ENCODE data around the gene DOCK4. TPM values are rescaled to one million over a fixed set of nuclear protein-coding genes. Genes with fewer than 3 reads are reported as not detected.

Gene DOCK4
- total RNA-seq, 2 experiments from 2014 or later, result 0.35 to 0.50 TPM

DNA sequence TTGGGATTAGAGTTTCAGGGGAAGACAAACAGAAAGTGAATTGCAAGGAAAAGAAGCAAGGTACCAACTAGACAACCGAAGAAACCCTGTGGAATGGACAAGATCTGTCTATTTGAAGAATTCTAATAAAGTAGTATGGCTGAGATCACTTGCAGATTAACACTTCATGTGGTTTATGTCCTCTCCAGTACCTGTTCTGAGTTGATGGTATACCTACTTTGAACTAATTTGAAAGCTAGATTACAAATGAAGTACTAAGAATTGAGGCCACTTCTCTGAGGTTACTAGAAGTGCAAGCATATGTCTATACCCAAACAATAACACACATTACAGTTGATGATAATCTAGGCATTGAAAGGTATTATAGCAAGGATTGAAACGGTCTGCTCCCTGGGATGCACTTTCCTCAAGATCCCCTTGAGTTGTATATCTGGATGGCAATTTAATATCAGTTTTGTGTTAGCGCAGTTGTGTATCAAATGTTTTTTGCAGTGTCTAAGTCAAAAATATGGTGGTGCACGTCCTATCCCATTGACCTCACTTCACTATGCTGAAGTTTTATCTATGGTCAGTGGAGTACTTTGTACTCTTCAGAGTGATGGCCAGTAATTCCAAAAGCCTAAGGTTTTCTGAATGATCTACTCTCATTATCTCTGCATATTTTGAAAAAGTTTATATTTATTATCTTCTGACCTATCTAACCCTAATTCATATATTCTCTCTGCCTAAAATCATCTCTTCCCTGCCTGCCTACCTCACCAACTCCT lies 26.2 kb upstream of the DOCK4 start:
- Mint-ChIP-seq H3K4me3 (no peak overlapping the region), H3K9me3 (no peaks in the 10 kb centered on the region), H3K27me3 (no peaks in the 10 kb centered on the region), H3K36me3 (ENCODE audit: low read depth) (no peaks in the 10 kb centered on the region), H3K27ac (no peak overlapping the region), H3K4me1 (no peaks in the 10 kb centered on the region)
- CTCF ChIA-PET, result no interaction called here
- POLR2A ChIA-PET, result no interaction called here
- DNase-seq, result no peak

DNA sequence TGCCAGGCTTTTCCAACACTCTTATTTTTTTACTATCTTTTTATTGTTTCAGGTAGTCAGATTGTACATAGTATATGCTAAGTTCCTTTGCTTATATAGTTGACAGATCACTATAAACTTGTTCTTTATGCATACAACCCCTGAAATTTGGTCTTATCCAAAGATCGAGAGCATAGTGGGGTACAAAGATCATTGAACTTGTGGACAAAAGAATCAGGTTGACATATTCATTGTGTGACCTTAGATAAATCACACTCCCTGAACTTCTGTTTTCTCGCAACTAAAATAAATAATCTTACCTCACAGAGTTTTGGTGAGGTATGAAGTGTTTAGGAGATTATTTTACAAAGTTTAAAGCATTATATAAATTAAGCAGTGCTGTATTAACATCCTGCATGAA lies 22.4 kb upstream of the DOCK4 start:
- no peaks in the 10 kb centered on the region for H3K27me3 Mint-ChIP-seq
- no peak overlapping the region for H3K27ac Mint-ChIP-seq
- CTCF ChIA-PET, result no interaction called here
- no peak for DNase-seq
- H3K4me1 Mint-ChIP-seq, result no peaks in the 10 kb centered on the region
- no peak overlapping the region for H3K4me3 Mint-ChIP-seq
- no peaks in the 10 kb centered on the region for H3K9me3 Mint-ChIP-seq
- POLR2A ChIA-PET, result no interaction called here
- no peaks in the 10 kb centered on the region for H3K36me3 Mint-ChIP-seq (ENCODE audit: low read depth)

DNA sequence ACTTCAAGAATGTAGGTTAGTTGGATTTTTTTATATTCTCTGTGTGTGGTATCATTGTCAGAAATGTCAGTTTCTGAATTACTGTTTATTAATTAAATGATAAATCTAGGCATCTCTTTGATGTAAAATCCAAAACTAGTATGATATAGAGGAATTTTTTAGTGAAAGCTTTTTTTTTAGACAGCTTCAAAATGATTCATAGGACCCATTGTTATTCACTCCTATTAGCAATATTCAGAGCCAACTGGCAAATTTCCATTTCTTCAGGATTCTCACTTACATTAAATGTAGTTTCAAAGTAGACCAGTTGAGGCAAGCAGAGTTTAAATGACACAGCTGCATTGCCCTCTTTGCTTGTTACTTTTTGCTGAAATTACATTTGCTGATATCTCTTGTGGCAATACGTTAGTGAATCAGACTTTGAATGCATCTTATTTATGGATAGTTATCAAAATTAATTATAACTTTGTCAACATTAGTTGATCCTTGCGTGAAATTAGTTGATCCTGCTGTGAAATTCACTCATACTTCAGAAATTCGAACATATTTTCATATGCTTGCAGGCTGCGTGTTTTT lies 20.6 kb upstream of the DOCK4 start:
- Mint-ChIP-seq H3K27ac (no peak overlapping the region), H3K4me1 (no peaks in the 10 kb centered on the region), H3K36me3 (ENCODE audit: low read depth) (peaks cover 3% of the 10 kb centered on the region), H3K4me3 (no peak overlapping the region), H3K27me3 (no peaks in the 10 kb centered on the region), H3K9me3 (peaks cover 2% of the 10 kb centered on the region)
- CTCF ChIA-PET, result no interaction called here
- DNase-seq, result no peak
- POLR2A ChIA-PET, result no interaction called here

DNA sequence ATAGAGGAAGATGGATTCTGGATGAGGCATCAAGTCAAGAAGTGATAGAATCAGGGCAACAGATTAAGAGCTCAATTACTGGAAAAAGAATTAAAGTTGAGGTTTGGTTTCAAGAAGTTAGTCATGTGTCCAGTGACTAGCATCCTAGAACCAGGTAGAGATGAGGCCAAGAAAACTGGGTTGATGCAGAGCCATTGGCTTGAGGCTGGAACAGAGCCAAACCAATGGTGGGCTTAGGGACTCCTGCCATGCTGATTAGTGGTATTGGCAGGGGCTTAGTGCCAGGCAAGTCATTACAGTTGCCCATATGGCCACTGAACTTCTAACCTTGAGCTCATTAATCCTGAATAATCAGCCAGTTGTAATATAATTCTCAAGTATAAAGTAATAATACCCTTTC lies 18.8 kb upstream of the DOCK4 start:
- CTCF ChIA-PET, result no interaction called here
- POLR2A ChIA-PET, result no interaction called here
- H3K4me3 Mint-ChIP-seq, result no peak overlapping the region
- H3K36me3 Mint-ChIP-seq (ENCODE audit: low read depth), result peaks cover 6% of the 10 kb centered on the region
- DNase-seq, result no peak
- peaks cover 3% of the 10 kb centered on the region for H3K9me3 Mint-ChIP-seq
- no peaks in the 10 kb centered on the region for H3K27me3 Mint-ChIP-seq
- H3K27ac Mint-ChIP-seq, result no peak overlapping the region
- no peaks in the 10 kb centered on the region for H3K4me1 Mint-ChIP-seq

DNA sequence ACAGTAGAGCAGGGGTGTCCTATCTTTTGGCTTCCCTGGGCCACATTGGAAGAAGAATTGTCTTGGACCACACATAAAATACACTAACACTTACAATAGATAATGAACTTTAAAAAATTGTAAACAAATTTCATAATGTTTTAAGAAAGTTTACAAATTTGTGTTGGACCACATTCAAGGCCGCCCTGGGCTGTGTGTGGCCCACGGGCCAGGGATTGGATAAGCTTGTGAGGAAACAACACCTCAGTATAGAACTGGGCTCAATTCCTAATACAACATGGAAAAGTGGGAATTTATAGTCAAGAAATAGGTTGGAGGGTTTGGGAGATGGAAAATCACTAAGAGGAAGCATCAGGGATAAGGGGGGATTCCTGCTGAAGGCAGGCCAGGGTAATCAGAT lies 18.0 kb upstream of the DOCK4 start:
- H3K9me3 Mint-ChIP-seq, result peaks cover 5% of the 10 kb centered on the region
- H3K4me3 Mint-ChIP-seq, result no peak overlapping the region
- peaks cover 8% of the 10 kb centered on the region for H3K36me3 Mint-ChIP-seq (ENCODE audit: low read depth)
- POLR2A ChIA-PET, result no interaction called here
- no peaks in the 10 kb centered on the region for H3K27me3 Mint-ChIP-seq
- no peak for DNase-seq
- H3K27ac Mint-ChIP-seq, result no peak overlapping the region
- H3K4me1 Mint-ChIP-seq, result no peaks in the 10 kb centered on the region
- CTCF ChIA-PET, result no interaction called here

DNA sequence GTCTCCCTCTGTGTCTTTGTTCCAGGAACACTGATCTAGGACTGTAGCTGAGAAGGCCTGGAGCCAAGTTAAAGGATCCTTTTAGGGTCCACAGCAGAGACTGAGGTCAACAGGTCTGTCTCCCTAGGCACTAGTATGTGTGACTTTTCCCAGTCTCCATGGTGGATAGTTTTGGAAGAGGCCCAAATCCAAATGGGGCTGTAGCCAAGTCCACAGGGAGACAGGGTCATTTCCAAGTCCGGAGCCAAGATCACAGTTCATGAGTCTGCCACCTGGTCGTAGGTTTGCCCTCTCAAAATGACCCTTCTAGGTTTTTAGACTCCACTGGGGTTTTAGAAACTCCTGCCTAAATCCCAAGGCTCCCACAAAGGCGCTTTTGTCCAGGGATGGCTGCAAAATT lies 17.1 kb upstream of the DOCK4 start:
- Mint-ChIP-seq H3K9me3 (peaks cover 5% of the 10 kb centered on the region), H3K27me3 (no peaks in the 10 kb centered on the region), H3K4me1 (no peaks in the 10 kb centered on the region), H3K4me3 (no peak overlapping the region), H3K27ac (no peak overlapping the region), H3K36me3 (ENCODE audit: low read depth) (peaks cover 8% of the 10 kb centered on the region)
- POLR2A ChIA-PET, result no interaction called here
- no peak for DNase-seq
- CTCF ChIA-PET, result no interaction called here

DNA sequence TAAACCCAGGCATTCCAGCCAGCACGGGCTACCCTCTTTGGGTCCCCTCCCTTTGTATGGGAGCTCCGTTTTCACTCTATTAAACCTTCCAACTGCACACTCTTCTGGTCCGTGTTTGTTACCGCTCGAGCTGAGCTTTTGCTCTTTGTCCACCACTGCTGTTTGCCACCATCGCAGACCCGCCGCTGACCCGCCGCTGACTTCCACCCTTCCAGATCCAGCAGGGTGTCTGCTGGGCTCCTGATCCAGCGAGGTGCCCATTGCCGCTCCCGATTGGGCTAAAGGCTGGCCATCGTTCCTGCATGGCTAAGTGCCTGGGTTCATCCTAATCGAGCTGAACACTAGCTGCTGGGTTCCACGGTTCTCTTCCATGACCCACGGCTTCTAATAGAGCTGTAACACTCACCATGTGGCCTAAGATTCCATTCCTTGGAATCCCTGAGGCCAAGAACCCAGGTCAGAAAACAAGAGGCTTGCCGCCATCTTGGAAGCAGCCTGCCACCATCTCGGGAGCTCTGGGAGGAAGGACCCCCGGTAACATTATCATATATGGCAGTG lies 14.8 kb upstream of the DOCK4 start:
- Mint-ChIP-seq H3K4me3 (no peak overlapping the region), H3K4me1 (peaks cover 3% of the 10 kb centered on the region), H3K27me3 (no peaks in the 10 kb centered on the region), H3K9me3 (peaks cover 5% of the 10 kb centered on the region), H3K36me3 (ENCODE audit: low read depth) (peaks cover 8% of the 10 kb centered on the region), H3K27ac (no peak overlapping the region)
- no peak for DNase-seq
- CTCF ChIA-PET, result no interaction called here
- POLR2A ChIA-PET, result no interaction called here

DNA sequence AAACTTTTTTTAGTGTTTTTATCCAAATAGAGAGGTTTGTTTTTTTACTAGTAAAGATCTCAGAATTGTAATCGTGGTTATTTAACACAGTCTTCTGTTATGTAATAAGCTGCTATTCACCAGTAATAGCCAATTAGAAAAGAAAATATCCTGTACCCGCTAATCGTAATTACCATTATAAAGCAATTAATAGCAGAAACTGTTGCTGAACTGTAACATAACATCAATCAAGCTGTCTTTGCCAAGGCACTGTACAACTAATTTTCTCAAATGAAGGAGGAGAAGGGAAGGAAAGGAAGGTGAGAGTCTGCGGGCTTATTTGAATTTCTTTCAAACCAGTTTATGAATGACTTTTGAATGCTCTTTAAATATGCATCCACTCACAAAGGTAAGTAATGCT lies 9.6 kb upstream of the DOCK4 start:
- H3K4me1 Mint-ChIP-seq, result peaks cover 3% of the 10 kb centered on the region
- peaks cover 2% of the 10 kb centered on the region for H3K36me3 Mint-ChIP-seq (ENCODE audit: low read depth)
- CTCF ChIA-PET, result no interaction called here
- H3K27ac Mint-ChIP-seq, result no peak overlapping the region
- H3K27me3 Mint-ChIP-seq, result no peaks in the 10 kb centered on the region
- peaks cover 3% of the 10 kb centered on the region for H3K9me3 Mint-ChIP-seq
- DNase-seq, result no peak
- POLR2A ChIA-PET, result interaction anchor here (1.7 kb wide), 1 partner anchor 9 kb away, joined by 4 read pairs; no protein-coding TSS in a partner anchor
- H3K4me3 Mint-ChIP-seq, result no peak overlapping the region

DNA sequence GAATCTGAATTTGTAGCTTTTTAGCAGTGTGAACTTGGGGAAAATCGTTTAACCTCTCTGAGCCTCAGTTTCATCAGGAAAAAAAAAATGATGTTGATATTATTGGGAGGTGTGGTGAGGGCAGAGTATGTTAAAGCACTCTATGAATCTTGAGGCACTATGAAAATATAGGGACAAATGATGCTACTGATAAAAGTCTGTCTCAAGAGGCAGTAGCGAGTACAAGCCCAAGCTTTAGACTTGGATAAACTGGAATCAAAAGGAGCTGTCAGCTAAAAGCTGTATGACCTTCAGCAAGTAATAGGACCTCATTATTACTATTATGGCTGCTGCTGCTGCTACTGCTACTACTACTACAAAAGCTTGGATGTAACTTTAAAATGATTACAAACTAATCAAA lies 8.7 kb upstream of the DOCK4 start:
- Mint-ChIP-seq H3K4me3 (no peak overlapping the region), H3K27ac (no peak overlapping the region), H3K9me3 (peaks cover under 1% of the 10 kb centered on the region), H3K36me3 (ENCODE audit: low read depth) (peaks cover under 1% of the 10 kb centered on the region), H3K27me3 (no peaks in the 10 kb centered on the region), H3K4me1 (peaks cover 3% of the 10 kb centered on the region)
- no peak for DNase-seq
- ChIA-PET POLR2A (interaction anchor here (1.7 kb wide), 1 partner anchor 8 kb away, joined by 4 read pairs; no protein-coding TSS in a partner anchor), CTCF (no interaction called here)

DNA sequence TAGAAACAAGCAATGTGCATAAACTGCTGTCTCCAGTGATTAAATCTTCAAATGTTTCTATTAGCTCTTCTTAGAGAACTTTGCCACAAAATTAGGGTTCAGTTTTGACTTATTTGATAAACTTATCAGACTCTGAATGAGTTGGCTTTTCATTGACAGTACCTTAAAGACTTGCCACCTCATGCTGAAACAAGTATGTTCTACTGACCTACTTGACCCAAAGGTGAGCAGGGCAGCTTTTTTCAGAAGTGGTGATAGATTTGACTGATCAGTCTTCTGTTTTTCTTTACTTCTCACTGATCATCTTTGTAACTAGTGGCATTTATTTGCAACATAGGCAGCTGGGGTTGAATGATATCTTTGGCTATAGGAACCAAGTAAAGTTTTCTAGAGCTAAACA lies 8.1 kb upstream of the DOCK4 start:
- Mint-ChIP-seq H3K27ac (no peak overlapping the region), H3K27me3 (no peaks in the 10 kb centered on the region), H3K4me1 (peaks cover 3% of the 10 kb centered on the region), H3K36me3 (ENCODE audit: low read depth) (no peaks in the 10 kb centered on the region), H3K4me3 (no peak overlapping the region), H3K9me3 (no peaks in the 10 kb centered on the region)
- ChIA-PET POLR2A (no interaction called here), CTCF (no interaction called here)
- no peak for DNase-seq

DNA sequence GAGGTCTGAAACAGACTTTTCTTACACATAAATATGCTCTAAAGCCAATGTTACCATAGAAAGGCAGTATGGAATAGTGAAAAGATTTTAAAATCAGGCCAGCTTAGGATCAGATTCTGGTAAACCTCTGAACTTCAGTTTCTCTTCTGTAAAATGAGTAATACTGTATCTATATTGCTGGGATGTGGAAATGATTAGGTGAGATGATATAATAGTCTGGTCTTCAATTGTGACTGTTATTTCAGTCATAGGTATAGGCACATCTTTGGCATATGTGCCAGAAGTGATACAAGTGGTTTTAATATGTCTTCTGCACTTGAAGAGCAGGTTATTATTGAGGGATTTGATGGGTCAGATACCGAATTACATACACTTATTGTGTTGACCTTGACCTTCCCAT lies 7.5 kb upstream of the DOCK4 start:
- no peaks in the 10 kb centered on the region for H3K27me3 Mint-ChIP-seq
- H3K4me1 Mint-ChIP-seq, result peaks cover 6% of the 10 kb centered on the region
- ChIA-PET CTCF (no interaction called here), POLR2A (no interaction called here)
- DNase-seq, result no peak
- no peak overlapping the region for H3K27ac Mint-ChIP-seq
- no peak overlapping the region for H3K4me3 Mint-ChIP-seq
- H3K36me3 Mint-ChIP-seq (ENCODE audit: low read depth), result no peaks in the 10 kb centered on the region
- H3K9me3 Mint-ChIP-seq, result no peaks in the 10 kb centered on the region

DNA sequence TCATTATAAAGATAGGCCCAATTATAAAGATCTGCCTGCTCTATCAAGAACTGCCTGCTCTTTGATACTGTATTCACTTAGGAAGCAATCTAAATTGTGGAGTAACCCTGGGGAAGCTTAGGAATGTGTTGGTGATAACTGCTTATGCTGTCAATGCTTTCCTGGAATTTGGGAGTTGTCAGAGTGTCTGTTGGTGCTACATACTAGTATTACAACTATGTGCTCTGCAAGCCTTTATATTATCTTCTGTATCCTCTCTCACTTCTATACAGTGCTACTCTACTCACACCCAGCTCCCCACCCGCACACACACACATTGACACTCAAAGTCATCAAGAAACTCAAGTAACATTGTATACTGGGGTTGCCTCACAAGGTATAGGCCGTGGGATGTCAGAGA lies 6.4 kb upstream of the DOCK4 start:
- DNase-seq, result no peak
- no peaks in the 10 kb centered on the region for H3K9me3 Mint-ChIP-seq
- H3K36me3 Mint-ChIP-seq (ENCODE audit: low read depth), result no peaks in the 10 kb centered on the region
- no peak overlapping the region for H3K27ac Mint-ChIP-seq
- H3K27me3 Mint-ChIP-seq, result no peaks in the 10 kb centered on the region
- no peak overlapping the region for H3K4me3 Mint-ChIP-seq
- ChIA-PET POLR2A (no interaction called here), CTCF (interaction anchor here (0.6 kb wide), 1 partner anchor 284 kb away, joined by 4 read pairs; no protein-coding TSS in a partner anchor)
- H3K4me1 Mint-ChIP-seq, result peaks cover 10% of the 10 kb centered on the region

DNA sequence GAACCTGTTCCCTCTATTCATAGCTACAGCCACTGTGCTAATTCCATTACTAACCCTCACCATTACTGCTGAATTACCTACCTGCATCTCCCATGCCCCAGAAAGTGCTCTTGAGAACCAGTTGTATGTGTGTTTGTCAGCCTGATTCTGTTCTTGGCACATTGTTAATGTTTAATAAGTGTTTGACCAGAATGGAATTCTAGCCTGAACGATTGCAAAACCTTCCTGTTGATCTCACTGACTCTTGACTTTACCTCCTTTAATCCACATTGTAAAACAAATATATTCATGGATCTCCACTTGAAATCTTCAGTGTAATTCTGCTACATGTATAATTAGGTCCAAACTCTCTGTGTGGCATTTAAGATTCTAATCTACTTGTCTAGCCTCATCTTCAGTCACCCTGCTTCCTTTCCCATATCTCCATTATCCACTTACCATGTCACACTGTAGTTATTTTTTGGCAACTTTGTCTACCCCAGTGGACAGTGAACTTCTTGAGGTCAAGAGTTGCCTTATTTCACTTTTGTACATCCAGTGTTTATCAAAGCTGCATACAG lies 5.2 kb upstream of the DOCK4 start:
- no peaks in the 10 kb centered on the region for H3K27me3 Mint-ChIP-seq
- H3K27ac Mint-ChIP-seq, result no peak overlapping the region
- H3K4me3 Mint-ChIP-seq, result no peak overlapping the region
- no peaks in the 10 kb centered on the region for H3K36me3 Mint-ChIP-seq (ENCODE audit: low read depth)
- peaks cover 12% of the 10 kb centered on the region for H3K4me1 Mint-ChIP-seq
- H3K9me3 Mint-ChIP-seq, result no peaks in the 10 kb centered on the region
- no peak for DNase-seq
- POLR2A ChIA-PET, result no interaction called here
- CTCF ChIA-PET, result no interaction called here

DNA sequence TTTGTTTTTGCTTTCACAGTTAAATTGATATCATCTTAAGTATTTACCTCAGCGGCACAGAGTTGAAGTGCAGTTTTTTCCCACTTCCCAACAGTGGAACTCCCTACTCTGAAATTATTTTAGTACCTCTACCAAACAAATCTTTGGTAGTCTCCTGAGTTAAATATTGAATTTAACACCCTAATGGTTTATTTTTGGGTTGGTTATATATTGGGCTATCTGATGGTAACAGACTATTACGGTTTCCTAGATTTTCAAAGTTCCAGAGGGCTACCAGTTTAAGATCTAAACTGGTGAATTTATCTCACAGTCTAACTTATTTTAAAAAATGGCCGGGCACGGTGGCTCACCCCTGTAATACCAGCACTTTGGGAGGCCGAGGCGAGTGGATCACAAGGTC lies 1.6 kb upstream of the DOCK4 start:
- Mint-ChIP-seq H3K4me1 (peaks cover 36% of the 10 kb centered on the region), H3K27me3 (peaks cover 25% of the 10 kb centered on the region), H3K4me3 (peak overlapping the region; percentile 87), H3K27ac (no peak overlapping the region), H3K9me3 (no peaks in the 10 kb centered on the region), H3K36me3 (ENCODE audit: low read depth) (no peaks in the 10 kb centered on the region)
- no peak for DNase-seq
- CTCF ChIA-PET, result interaction anchor here (0.5 kb wide), 1 partner anchor 553 kb away, joined by 3 read pairs; no protein-coding TSS in a partner anchor
- POLR2A ChIA-PET, result interaction anchor here (1.3 to 3.6 kb wide), 2 partner anchors 8 to 243 kb away, joined by 4 to 33 read pairs; partner anchors contain the start of gene IFRD1

Data from activated CD4-positive, alpha-beta memory T cell treated with anti-CD3 and anti-CD28 coated beads, Interleukin-2, amount 10 ng/mL, durations not matched to agents 7 days and 5 days (primary cell).